ENCODE measurements around the gene TRERF1. TPM values are rescaled to one million over a fixed set of nuclear protein-coding genes. Genes with fewer than 3 reads are reported as not detected.
"Not testable (repeated sequence)": the region's sequence is repeated elsewhere in the genome, so short reads cannot be mapped to it uniquely, and the experiment has no call there.

The TRERF1 gene
- total RNA-seq, 2 donors from 2014 or later: 3.5 to 3.8 TPM

GRCh38 chr6:42448927-42449659 is 2.6 kb downstream of the TRERF1 start:
- Histone ChIP-seq H3K27ac (peak overlapping the region; percentile 93), H3K4me1 (no peaks in the 10 kb centered on the region), H3K9ac (ENCODE audit: low read depth in 2 of 2, low read length in 2 of 2) (peak overlapping the region in 1 of 2 donors; percentile 80), H3K36me3 (no peaks in the 10 kb centered on the region), H3K27me3 (no peaks in the 10 kb centered on the region), H3K4me3 (peak overlapping the region; percentile 81), H3K9me3 (no peaks in the 10 kb centered on the region)
- no peak for TF ChIP-seq CTCF (IDR thresholded peaks at IDR 0.05)
- intact Hi-C loops (cut with DNase I): no loop called here
- DNase-seq: no peak

GRCh38 chr6:42448391-42448790 is 3.3 kb downstream of the TRERF1 start:
- intact Hi-C loops (cut with DNase I): no loop called here
- Histone ChIP-seq H3K9ac (ENCODE audit: low read depth in 2 of 2, low read length in 2 of 2) (no peak overlapping the region), H3K4me1 (no peaks in the 10 kb centered on the region), H3K36me3 (no peaks in the 10 kb centered on the region), H3K27me3 (no peaks in the 10 kb centered on the region), H3K4me3 (no peak overlapping the region), H3K9me3 (no peaks in the 10 kb centered on the region), H3K27ac (no peak overlapping the region)
- no peak for DNase-seq
- TF ChIP-seq CTCF (IDR thresholded peaks at IDR 0.05): no peak

GRCh38 chr6:42446996-42447395 is 4.7 kb downstream of the TRERF1 start:
- no peak for DNase-seq

GRCh38 chr6:42446370-42446769 is 5.4 kb downstream of the TRERF1 start:
- Histone ChIP-seq H3K4me3 (no peak overlapping the region), H3K4me1 (no peaks in the 10 kb centered on the region), H3K27ac (no peak overlapping the region), H3K9me3 (no peaks in the 10 kb centered on the region), H3K9ac (ENCODE audit: low read depth in 2 of 2, low read length in 2 of 2) (no peak overlapping the region), H3K27me3 (no peaks in the 10 kb centered on the region), H3K36me3 (no peaks in the 10 kb centered on the region)
- intact Hi-C loops (cut with DNase I): no loop called here
- no peak for TF ChIP-seq CTCF (IDR thresholded peaks at IDR 0.05)
- DNase-seq: no peak

More at GRCh38 chr6:42446996-42447395, 4.7 kb downstream of the TRERF1 start:
- Histone ChIP-seq H3K4me1 (no peaks in the 10 kb centered on the region), H3K9ac (ENCODE audit: low read depth in 2 of 2, low read length in 2 of 2) (no peak overlapping the region), H3K27me3 (no peaks in the 10 kb centered on the region), H3K36me3 (no peaks in the 10 kb centered on the region), H3K9me3 (no peaks in the 10 kb centered on the region), H3K4me3 (no peak overlapping the region), H3K27ac (no peak overlapping the region)
- intact Hi-C loops (cut with DNase I): no loop called here
- TF ChIP-seq CTCF (IDR thresholded peaks at IDR 0.05): no peak

GRCh38 chr6:42445955-42446354 is 5.8 kb downstream of the TRERF1 start:
- not testable (repeated sequence) for H3K4me1 ChIP-seq

GRCh38 chr6:42443312-42444060 is 8.2 kb downstream of the TRERF1 start:
- Histone ChIP-seq H3K4me3 (no peak overlapping the region), H3K9ac (ENCODE audit: low read depth in 2 of 2, low read length in 2 of 2) (no peak overlapping the region), H3K27me3 (no peaks in the 10 kb centered on the region), H3K36me3 (no peaks in the 10 kb centered on the region), H3K9me3 (no peaks in the 10 kb centered on the region), H3K4me1 (no peaks in the 10 kb centered on the region), H3K27ac (peak overlapping the region; percentile 44)
- no peak for TF ChIP-seq CTCF (IDR thresholded peaks at IDR 0.05)
- no peak for DNase-seq
- intact Hi-C loops (cut with DNase I): no loop called here

More at GRCh38 chr6:42445955-42446354, 5.8 kb downstream of the TRERF1 start:
- H3K4me3 ChIP-seq; intact Hi-C loops (cut with DNase I); H3K36me3 ChIP-seq; DNase-seq; H3K9ac ChIP-seq (ENCODE audit: low read depth in 2 of 2, low read length in 2 of 2); H3K27ac ChIP-seq; H3K27me3 ChIP-seq; H3K9me3 ChIP-seq: not testable (repeated sequence)
